ENCODE data around the gene NUMB. TPM values are rescaled to one million over a fixed set of nuclear protein-coding genes. Genes with fewer than 3 reads are reported as not detected.
A peak's percentile ranks its signal among the peaks of the same experiment; 100 is the strongest.

NUMB gene
- total RNA-seq, 4 donors from 2014 or later, result 42.4 to 63.5 (median 51.0) TPM

DNA sequence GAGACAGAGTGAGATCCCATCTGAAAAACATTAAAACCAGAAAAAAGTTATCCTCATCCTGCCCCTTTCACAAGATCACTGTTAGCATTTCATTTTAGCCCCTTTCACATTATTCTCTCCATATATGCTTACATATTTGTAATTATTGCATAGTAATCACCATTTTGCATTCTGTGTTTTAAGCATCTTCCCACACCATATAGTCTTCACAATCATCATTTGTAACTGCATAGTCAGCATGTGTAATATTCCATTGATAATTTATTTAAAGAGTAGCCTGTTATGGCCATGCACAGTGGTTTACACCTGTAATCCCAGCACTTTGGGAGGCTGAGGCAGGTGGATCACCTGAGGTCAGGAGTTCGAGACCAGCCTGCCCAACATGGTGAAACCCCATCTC is 209.2 kb downstream of the NUMB start:
- Histone ChIP-seq H3K9me3 (no peaks in the 10 kb centered on the region), H3K4me3 (no peak overlapping the region), H3K36me3 (peaks cover 0 to 62% of the 10 kb centered on the region in 2 donors), H3K27ac (no peak overlapping the region), H3K27me3 (no peaks in the 10 kb centered on the region), H3K4me1 (peaks cover 0 to 10% (median 0%) of the 10 kb centered on the region in 3 donors)
- no peak for TF ChIP-seq POLR2AphosphoS5 (IDR thresholded peaks at IDR 0.05)
- TF ChIP-seq POLR2A (IDR thresholded peaks at IDR 0.05), result no peak
- TF ChIP-seq, protein P1, sequence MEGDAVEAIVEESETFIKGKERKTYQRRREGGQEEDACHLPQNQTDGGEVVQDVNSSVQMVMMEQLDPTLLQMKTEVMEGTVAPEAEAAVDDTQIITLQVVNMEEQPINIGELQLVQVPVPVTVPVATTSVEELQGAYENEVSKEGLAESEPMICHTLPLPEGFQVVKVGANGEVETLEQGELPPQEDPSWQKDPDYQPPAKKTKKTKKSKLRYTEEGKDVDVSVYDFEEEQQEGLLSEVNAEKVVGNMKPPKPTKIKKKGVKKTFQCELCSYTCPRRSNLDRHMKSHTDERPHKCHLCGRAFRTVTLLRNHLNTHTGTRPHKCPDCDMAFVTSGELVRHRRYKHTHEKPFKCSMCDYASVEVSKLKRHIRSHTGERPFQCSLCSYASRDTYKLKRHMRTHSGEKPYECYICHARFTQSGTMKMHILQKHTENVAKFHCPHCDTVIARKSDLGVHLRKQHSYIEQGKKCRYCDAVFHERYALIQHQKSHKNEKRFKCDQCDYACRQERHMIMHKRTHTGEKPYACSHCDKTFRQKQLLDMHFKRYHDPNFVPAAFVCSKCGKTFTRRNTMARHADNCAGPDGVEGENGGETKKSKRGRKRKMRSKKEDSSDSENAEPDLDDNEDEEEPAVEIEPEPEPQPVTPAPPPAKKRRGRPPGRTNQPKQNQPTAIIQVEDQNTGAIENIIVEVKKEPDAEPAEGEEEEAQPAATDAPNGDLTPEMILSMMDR (IDR thresholded peaks at IDR 0.05), result no peak
- TF ChIP-seq EP300 (IDR thresholded peaks at IDR 0.05), result no peak
- WGBS, 2 donors (ENCODE audit: low coverage in 1 of 2), result 78% methylated on average over 1 of the region's 1 CpG; no CpG with 5 or more reads in 1 of the 2 donors
- no peak for ATAC-seq

DNA sequence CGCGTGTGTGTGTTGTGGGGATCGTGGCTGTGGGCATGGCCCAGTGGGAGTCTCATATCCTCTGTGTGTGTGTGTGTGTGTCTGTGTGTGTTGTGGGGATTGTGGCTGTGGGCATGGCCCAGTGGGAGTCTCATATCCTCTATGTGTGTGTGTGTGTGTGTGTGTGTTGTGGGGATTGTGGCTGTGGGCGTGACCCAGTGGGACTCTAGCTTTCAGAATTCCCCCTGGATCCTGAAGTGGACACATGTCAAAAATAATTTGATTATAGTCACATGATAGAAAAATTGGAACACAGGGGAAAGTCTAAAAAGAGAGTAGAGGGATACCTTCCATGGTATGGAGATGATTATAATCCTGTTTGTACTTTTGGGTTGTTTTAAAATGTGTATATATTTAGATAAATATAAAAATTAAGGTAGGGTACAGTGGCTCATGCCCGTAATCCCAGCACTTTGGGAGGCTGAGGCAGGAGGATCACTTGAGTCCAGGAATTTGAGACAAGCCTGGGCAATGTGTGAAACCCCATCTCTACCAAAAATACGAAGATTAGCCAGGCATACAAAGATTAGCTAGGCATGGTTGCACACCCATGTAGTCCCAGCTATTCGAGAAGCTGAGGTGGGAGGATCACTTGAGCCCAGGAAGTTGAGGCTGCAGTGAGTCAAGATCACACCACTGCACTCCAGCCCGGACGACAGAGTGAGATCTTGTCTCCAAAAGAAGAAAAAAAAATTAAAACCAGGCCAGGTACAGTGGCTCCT is 210.1 kb downstream of the NUMB start:
- Histone ChIP-seq H3K9me3 (no peaks in the 10 kb centered on the region), H3K4me3 (no peak overlapping the region), H3K27me3 (no peaks in the 10 kb centered on the region), H3K4me1 (peaks cover 0 to 10% (median 0%) of the 10 kb centered on the region in 3 donors), H3K27ac (no peak overlapping the region), H3K36me3 (peaks cover 0 to 55% of the 10 kb centered on the region in 2 donors)
- TF ChIP-seq, protein P1 (IDR thresholded peaks at IDR 0.05), result no peak
- TF ChIP-seq EP300 (IDR thresholded peaks at IDR 0.05) (no peak), POLR2A (IDR thresholded peaks at IDR 0.05) (no peak), POLR2AphosphoS5 (IDR thresholded peaks at IDR 0.05) (no peak)
- 66 to 83% methylated on average over 5 to 6 of the region's 9 CpGs for WGBS, 2 donors (ENCODE audit: low coverage in 1 of 2)
- no peak for ATAC-seq

DNA sequence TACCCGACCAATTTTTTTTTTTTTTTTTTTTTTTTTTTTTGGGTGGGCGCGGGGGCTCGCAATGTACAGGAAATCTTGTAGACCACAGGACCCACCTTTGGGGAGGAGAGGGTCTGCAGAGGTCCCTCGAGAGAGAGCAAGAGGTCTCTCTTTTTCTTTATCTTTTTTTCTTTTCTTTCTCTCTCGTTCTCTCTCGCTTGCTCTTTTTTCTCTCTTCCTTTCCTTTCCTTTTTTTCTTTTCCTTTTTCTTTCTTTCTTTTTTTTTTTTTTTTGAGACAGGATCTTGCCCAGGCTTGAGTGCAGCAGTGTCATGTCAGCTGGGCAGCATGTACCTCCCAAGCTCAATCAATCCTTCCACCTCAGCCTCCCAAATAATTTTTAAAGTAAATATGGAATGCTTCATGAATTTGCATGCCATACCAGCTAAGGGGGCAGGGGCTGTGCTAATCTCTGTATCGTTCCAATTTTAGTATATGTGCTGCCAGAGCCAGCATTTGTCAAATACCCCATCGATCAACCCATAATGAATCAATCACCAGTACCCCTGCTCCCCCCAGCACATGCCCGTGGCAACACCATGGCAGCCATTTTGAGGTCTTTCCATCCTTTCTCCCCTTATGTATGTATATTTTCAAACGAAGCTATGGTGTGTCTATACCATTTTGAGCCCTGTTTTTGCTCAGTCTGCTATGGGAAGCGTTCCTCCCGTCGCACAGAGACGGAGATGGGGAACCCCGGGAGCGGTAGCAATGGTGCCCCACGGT is 211.8 kb downstream of the NUMB start:
- H3K9me3 ChIP-seq, result no peaks in the 10 kb centered on the region
- H3K36me3 ChIP-seq, result peaks cover 0 to 38% of the 10 kb centered on the region in 2 donors
- 65 to 68% methylated on average over 7 of the region's 18 CpGs for WGBS, 2 donors (ENCODE audit: low coverage in 1 of 2)
- H3K27ac ChIP-seq, result no peak overlapping the region
- TF ChIP-seq POLR2AphosphoS5 (IDR thresholded peaks at IDR 0.05) (no peak), POLR2A (IDR thresholded peaks at IDR 0.05) (no peak), EP300 (IDR thresholded peaks at IDR 0.05) (no peak)
- TF ChIP-seq, protein P1 (IDR thresholded peaks at IDR 0.05), result no peak
- peaks cover 0 to 24% (median 7%) of the 10 kb centered on the region in 3 donors for H3K4me1 ChIP-seq
- H3K4me3 ChIP-seq, result peak overlapping the region in 1 of 2 donors; percentile 48
- ATAC-seq, result no peak
- H3K27me3 ChIP-seq, result no peaks in the 10 kb centered on the region

DNA sequence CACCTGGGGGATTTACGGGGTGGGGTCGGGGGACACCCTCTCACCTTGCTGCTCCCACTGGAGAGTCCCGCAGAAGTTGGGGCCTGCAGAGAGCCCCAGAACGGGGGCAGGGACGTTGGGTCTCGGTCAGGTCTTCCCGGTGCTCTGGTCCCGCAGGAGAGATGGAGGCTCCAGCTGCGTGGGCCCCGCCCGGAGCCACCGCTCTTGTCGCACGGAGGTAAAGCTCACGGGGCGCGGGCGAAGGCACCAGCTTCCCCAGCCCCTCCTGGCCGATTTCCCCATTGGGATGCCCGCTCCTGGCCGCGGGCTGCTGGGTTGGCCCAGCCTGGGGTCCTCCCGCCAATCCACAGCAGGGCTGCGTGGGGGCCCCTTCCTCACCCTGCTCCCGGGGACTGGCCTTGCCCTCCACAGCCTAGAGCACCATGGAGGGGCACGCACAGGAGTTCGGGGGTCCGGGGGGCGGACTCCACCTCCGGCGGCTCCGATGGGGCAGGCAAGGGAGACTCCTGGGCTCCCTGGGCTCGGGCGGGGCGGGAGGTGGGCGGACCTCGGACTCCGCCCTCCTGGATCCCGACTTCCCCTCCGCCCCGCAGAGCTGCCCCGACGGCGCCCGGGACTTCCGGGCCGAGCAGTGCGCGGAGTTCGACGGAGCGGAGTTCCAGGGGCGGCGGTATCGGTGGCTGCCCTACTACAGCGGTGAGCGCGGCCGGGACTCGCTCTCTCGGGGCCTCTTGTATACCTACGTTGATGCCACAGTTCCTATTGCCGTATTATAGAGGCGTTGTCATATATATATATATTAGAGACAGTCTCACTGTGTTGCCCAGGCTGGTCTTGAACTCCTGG is 212.6 kb downstream of the NUMB start:
- peaks cover 0 to 33% (median 7%) of the 10 kb centered on the region in 3 donors for H3K4me1 ChIP-seq
- ATAC-seq, result peak; percentile 53
- H3K27me3 ChIP-seq, result no peaks in the 10 kb centered on the region
- peak overlapping the region; percentile 24 to 48 for H3K4me3 ChIP-seq
- H3K36me3 ChIP-seq, result peaks cover 0 to 29% of the 10 kb centered on the region in 2 donors
- no peak overlapping the region for H3K27ac ChIP-seq
- TF ChIP-seq EP300 (IDR thresholded peaks at IDR 0.05) (no peak), POLR2AphosphoS5 (IDR thresholded peaks at IDR 0.05) (no peak), POLR2A (IDR thresholded peaks at IDR 0.05) (no peak)
- TF ChIP-seq, protein P1 (IDR thresholded peaks at IDR 0.05), result no peak
- no peaks in the 10 kb centered on the region for H3K9me3 ChIP-seq
- WGBS, 2 donors (ENCODE audit: low coverage in 1 of 2), result 87% methylated on average over 13 of the region's 64 CpGs; no CpG with 5 or more reads in 1 of the 2 donors
